DOHH2 (cell line): ENCODE results near the gene HEATR5A.

Experiments used
- H3F3A ChIP-seq: fragments of 200-600 bp; sonication (generic), shearing (Covaris generic); 2 replicates; pipeline ENCODE4 v1.6.0; 2016; ENCODE audit warnings: antibody characterized with exemption, mild to moderate bottlenecking; ENCODE audit not compliant: control insufficient read depth, insufficient read depth
- H3K27ac ChIP-seq: fragments of 200-600 bp; sonication (generic); 2 replicates; pipeline ENCODE4 v1.5.1; 2014; ENCODE audit warnings: low read depth, mild to moderate bottlenecking, low read length, moderate library complexity
- H3K27me3 ChIP-seq: fragments of 200-600 bp; sonication (generic); 2 replicates; pipeline ENCODE4 v1.6.1; 2014; ENCODE audit warnings: mild to moderate bottlenecking, low read length, mixed read lengths; ENCODE audit not compliant: control insufficient read depth
- H3K36me3 ChIP-seq: fragments of 200-600 bp; sonication (generic); 2 replicates; pipeline ENCODE4 v1.6.1; 2014; ENCODE audit warnings: mild to moderate bottlenecking, low read length, moderate library complexity, mixed read lengths; ENCODE audit not compliant: control insufficient read depth
- H3K4me1 ChIP-seq: fragments of 200-600 bp; sonication (generic); 2 replicates; pipeline ENCODE4 v1.6.1; 2014; ENCODE audit warnings: mild to moderate bottlenecking, low read length, mixed read lengths; ENCODE audit not compliant: control insufficient read depth
- H3K4me2 ChIP-seq: fragments of 200-600 bp; sonication (generic); 2 replicates; pipeline ENCODE4 v1.6.0; 2014; ENCODE audit warnings: mild to moderate bottlenecking, low read length, moderate library complexity
- H3K4me3 ChIP-seq: fragments of 200-600 bp; sonication (generic); 2 replicates; pipeline ENCODE4 v1.5.1; 2014; ENCODE audit warnings: mild to moderate bottlenecking, low read length, mixed read lengths
- H3K79me2 ChIP-seq: fragments of 200-600 bp; sonication (generic); 2 replicates; pipeline ENCODE4 v1.6.1; 2014; ENCODE audit warnings: mild to moderate bottlenecking, low read length, mixed read lengths; ENCODE audit not compliant: control insufficient read depth
- H3K9me2 ChIP-seq: fragments of 200-600 bp; sonication (generic); replicated peaks from 2 replicates; pipeline ENCODE4 v1.6.1; 2014; ENCODE audit warnings: mild to moderate bottlenecking, low read length, mixed read lengths; ENCODE audit not compliant: control insufficient read depth
- H3K9me3 ChIP-seq: fragments of 200-600 bp; sonication (generic); 2 replicates; pipeline ENCODE4 v1.6.1; 2014; ENCODE audit warnings: antibody characterized with exemption, low read length, mixed read lengths; ENCODE audit not compliant: control insufficient read depth, insufficient read depth
- H4K20me1 ChIP-seq: fragments of 200-600 bp; sonication (generic); 2 replicates; pipeline ENCODE4 v1.6.0; 2014; ENCODE audit warnings: low read depth, mild to moderate bottlenecking, antibody characterized with exemption, low read length, moderate library complexity; ENCODE audit not compliant: control insufficient read depth, insufficient read depth
- CTCF ChIP-seq: fragments of 200-600 bp; sonication (generic); IDR thresholded peaks from one replicate; pipeline ENCODE4 v1.5.1; 2014; ENCODE audit warnings: antibody characterized with exemption, mild to moderate bottlenecking, low read depth, low read length; ENCODE audit not compliant: poor library complexity, severe bottlenecking
- EZH2phosphoT487 ChIP-seq: fragments of 200-600 bp; sonication (generic); IDR thresholded peaks from 2 replicates; pipeline ENCODE4 v1.6.1; 2017; ENCODE audit warnings: borderline replicate concordance, mild to moderate bottlenecking, antibody characterized with exemption, low read length, moderate library complexity, mixed read lengths

Gene HEATR5A

DNA sequence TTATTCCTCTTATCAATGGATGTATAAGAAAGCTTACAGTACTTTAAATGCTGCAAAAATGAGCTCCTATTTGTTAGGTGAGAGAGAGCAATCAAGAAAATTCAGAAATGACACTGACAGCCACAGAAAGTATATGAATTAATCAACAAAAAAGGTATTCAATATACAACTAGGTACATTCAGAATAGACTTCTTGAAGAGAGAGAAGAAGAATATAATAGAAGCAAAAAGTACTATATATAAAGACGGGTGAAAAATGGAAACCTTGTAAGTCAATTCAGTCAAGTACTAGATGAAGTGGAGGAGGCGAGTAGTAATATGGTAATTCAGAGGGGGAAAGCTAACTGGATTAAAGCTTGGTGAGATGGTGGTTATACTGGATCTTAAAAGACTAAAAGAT, 74.3 kb downstream of the HEATR5A start:
- H3K27me3 ChIP-seq, result no peaks in the 10 kb centered on the region
- no peak overlapping the region for H3K27ac ChIP-seq
- H3K9me2 ChIP-seq, result no peaks in the 10 kb centered on the region
- no peaks in the 10 kb centered on the region for H3K9me3 ChIP-seq
- H4K20me1 ChIP-seq, result no peaks in the 10 kb centered on the region
- H3K79me2 ChIP-seq, result no peaks in the 10 kb centered on the region
- no peaks in the 10 kb centered on the region for H3F3A ChIP-seq
- TF ChIP-seq EZH2phosphoT487, result no peak
- TF ChIP-seq CTCF, result no peak
- H3K36me3 ChIP-seq, result 0 out of 2 replicates have a peak, but pooled peaks cover 5% of the 10 kb centered on the region
- no peak overlapping the region for H3K4me3 ChIP-seq
- H3K4me2 ChIP-seq, result no peak overlapping the region
- peaks cover 8% of the 10 kb centered on the region for H3K4me1 ChIP-seq

GRCh38 chr14:31341280-31341679, 79.1 kb downstream of the HEATR5A start:
- Histone ChIP-seq H3K4me2 (no peak overlapping the region), H3F3A (no peaks in the 10 kb centered on the region), H3K9me3 (no peaks in the 10 kb centered on the region), H3K27me3 (no peaks in the 10 kb centered on the region), H3K79me2 (no peaks in the 10 kb centered on the region), H3K4me3 (no peak overlapping the region), H3K4me1 (peaks cover 13% of the 10 kb centered on the region), H3K9me2 (no peaks in the 10 kb centered on the region), H4K20me1 (no peaks in the 10 kb centered on the region), H3K36me3 (0 out of 2 replicates have a peak, but pooled peaks cover 5% of the 10 kb centered on the region), H3K27ac (no peak overlapping the region)
- TF ChIP-seq CTCF (no peak), EZH2phosphoT487 (no peak)

DNA sequence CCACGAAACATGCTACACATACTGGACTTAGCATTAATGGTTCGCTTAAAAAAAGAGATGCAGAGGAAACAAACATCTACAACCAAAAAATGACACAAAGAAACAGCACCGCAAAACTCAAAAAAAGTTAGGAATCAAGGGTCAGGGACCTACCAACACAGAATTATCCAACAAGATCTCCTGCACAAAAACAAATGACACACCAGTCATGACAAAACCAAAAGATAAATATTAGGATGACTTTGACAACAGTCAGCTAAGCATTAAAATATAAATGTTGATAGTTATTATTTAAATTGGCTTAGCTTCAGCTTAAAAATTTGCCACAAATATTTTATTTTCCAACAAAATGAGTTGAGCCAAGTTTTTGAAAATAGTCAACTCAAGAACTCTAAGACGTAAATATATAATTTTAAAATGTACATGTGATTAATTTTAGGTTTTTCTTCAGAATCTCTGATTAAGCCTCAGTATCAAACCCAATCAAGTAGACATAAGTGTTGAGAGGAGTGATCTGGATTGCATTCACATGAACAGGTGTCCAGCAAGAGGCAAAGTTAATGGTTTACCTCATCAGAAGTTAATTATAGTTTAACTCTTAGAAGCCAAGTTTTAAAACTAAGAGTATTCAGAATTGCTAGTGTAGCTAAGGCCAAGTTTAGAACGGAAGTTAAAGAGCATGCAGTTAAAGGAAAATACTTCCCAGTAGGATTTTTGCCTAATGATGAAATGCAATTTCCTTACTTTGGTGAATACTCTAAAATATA, 79.9 kb downstream of the HEATR5A start:
- Histone ChIP-seq H3K36me3 (0 out of 2 replicates have a peak, but pooled peaks cover 5% of the 10 kb centered on the region), H3K27ac (no peak overlapping the region), H4K20me1 (no peaks in the 10 kb centered on the region), H3K4me3 (no peak overlapping the region), H3K4me1 (peaks cover 15% of the 10 kb centered on the region), H3K4me2 (no peak overlapping the region), H3K9me3 (no peaks in the 10 kb centered on the region), H3F3A (no peaks in the 10 kb centered on the region), H3K27me3 (no peaks in the 10 kb centered on the region), H3K79me2 (no peaks in the 10 kb centered on the region), H3K9me2 (no peaks in the 10 kb centered on the region)
- no peak for TF ChIP-seq CTCF
